Measurements from ENCODE around the gene ZBTB7A. TPM values are rescaled to one million over a fixed set of nuclear protein-coding genes. Genes with fewer than 3 reads are reported as not detected.

The ZBTB7A gene
- total RNA-seq, 1 donor: 42.7 TPM

- TF ChIP-seq CTCF (IDR thresholded peaks at IDR 0.05; ENCODE audit: extremely low read depth, low read depth, low read length): no peak
- no peaks in the 10 kb centered on the region for H3K9me3 ChIP-seq (ENCODE audit: low read depth, low read length)
- peaks cover 16% of the 10 kb centered on the region for H3K36me3 ChIP-seq (ENCODE audit: insufficient read depth, low read length)
- H3K4me3 ChIP-seq (ENCODE audit: insufficient read depth, low read length): peak overlapping the region; percentile 51
- H4K20me1 ChIP-seq (ENCODE audit: insufficient read depth, low read length): peaks cover 56% of the 10 kb centered on the region
- H3K27ac ChIP-seq (ENCODE audit: low read depth, low read length): peak overlapping the region; percentile 82
- DNase-seq (ENCODE audit: insufficient read length, low spot score, missing footprints): peak; percentile 97
- H3K79me2 ChIP-seq (ENCODE audit: insufficient read depth, low read length): peaks cover 91% of the 10 kb centered on the region
- H3K4me1 ChIP-seq (ENCODE audit: insufficient read depth, low read length): peaks cover 58% of the 10 kb centered on the region
- no peak overlapping the region for H2AFZ ChIP-seq (ENCODE audit: low read length)
- peak overlapping the region; percentile 58 for H3K4me2 ChIP-seq (ENCODE audit: insufficient read depth, low read length)
- H3K27me3 ChIP-seq (ENCODE audit: insufficient read depth, low read length): no peaks in the 10 kb centered on the region
Observed at GRCh38 chr19:4061178-4061682, 5.5 kb downstream of the ZBTB7A start.

GRCh38 chr19:4060621-4061177 is 6.0 kb downstream of the ZBTB7A start:
- H3K27ac ChIP-seq (ENCODE audit: low read depth, low read length): peak overlapping the region; percentile 82

GRCh38 chr19:4059891-4060620 is 6.6 kb downstream of the ZBTB7A start:
- peak; percentile 96 for DNase-seq (ENCODE audit: insufficient read length, low spot score, missing footprints)
- Histone ChIP-seq H3K4me2 (ENCODE audit: insufficient read depth, low read length) (peak overlapping the region; percentile 58), H2AFZ (ENCODE audit: low read length) (no peak overlapping the region), H3K4me1 (ENCODE audit: insufficient read depth, low read length) (peaks cover 58% of the 10 kb centered on the region), H4K20me1 (ENCODE audit: insufficient read depth, low read length) (peaks cover 64% of the 10 kb centered on the region), H3K27me3 (ENCODE audit: insufficient read depth, low read length) (no peaks in the 10 kb centered on the region), H3K4me3 (ENCODE audit: insufficient read depth, low read length) (peak overlapping the region; percentile 19), H3K9me3 (ENCODE audit: low read depth, low read length) (no peaks in the 10 kb centered on the region), H3K27ac (ENCODE audit: low read depth, low read length) (peak overlapping the region; percentile 82), H3K36me3 (ENCODE audit: insufficient read depth, low read length) (peaks cover 25% of the 10 kb centered on the region), H3K79me2 (ENCODE audit: insufficient read depth, low read length) (peaks cover 99% of the 10 kb centered on the region)
- TF ChIP-seq CTCF (IDR thresholded peaks at IDR 0.05; ENCODE audit: extremely low read depth, low read depth, low read length): no peak

More at GRCh38 chr19:4060621-4061177, 6.0 kb downstream of the ZBTB7A start:
- Histone ChIP-seq H4K20me1 (ENCODE audit: insufficient read depth, low read length) (peaks cover 61% of the 10 kb centered on the region), H3K36me3 (ENCODE audit: insufficient read depth, low read length) (peaks cover 22% of the 10 kb centered on the region), H3K4me3 (ENCODE audit: insufficient read depth, low read length) (peak overlapping the region; percentile 51), H3K4me1 (ENCODE audit: insufficient read depth, low read length) (peaks cover 58% of the 10 kb centered on the region), H2AFZ (ENCODE audit: low read length) (no peak overlapping the region), H3K79me2 (ENCODE audit: insufficient read depth, low read length) (peaks cover 94% of the 10 kb centered on the region), H3K4me2 (ENCODE audit: insufficient read depth, low read length) (peak overlapping the region; percentile 58), H3K27me3 (ENCODE audit: insufficient read depth, low read length) (no peaks in the 10 kb centered on the region), H3K9me3 (ENCODE audit: low read depth, low read length) (no peaks in the 10 kb centered on the region)
- TF ChIP-seq CTCF (IDR thresholded peaks at IDR 0.05; ENCODE audit: extremely low read depth, low read depth, low read length): no peak
- peak; percentile 87 for DNase-seq (ENCODE audit: insufficient read length, low spot score, missing footprints)

- Histone ChIP-seq H3K36me3 (ENCODE audit: insufficient read depth, low read length) (peaks cover 28% of the 10 kb centered on the region), H3K27me3 (ENCODE audit: insufficient read depth, low read length) (no peaks in the 10 kb centered on the region), H3K4me1 (ENCODE audit: insufficient read depth, low read length) (peaks cover 58% of the 10 kb centered on the region), H3K4me2 (ENCODE audit: insufficient read depth, low read length) (peak overlapping the region; percentile 58), H2AFZ (ENCODE audit: low read length) (no peak overlapping the region), H3K79me2 (ENCODE audit: insufficient read depth, low read length) (peaks cover 99% of the 10 kb centered on the region), H3K27ac (ENCODE audit: low read depth, low read length) (peak overlapping the region; percentile 82), H3K9me3 (ENCODE audit: low read depth, low read length) (no peaks in the 10 kb centered on the region), H3K4me3 (ENCODE audit: insufficient read depth, low read length) (peak overlapping the region; percentile 19), H4K20me1 (ENCODE audit: insufficient read depth, low read length) (peaks cover 67% of the 10 kb centered on the region)
- peak; percentile 88 for DNase-seq (ENCODE audit: insufficient read length, low spot score, missing footprints)
- no peak for TF ChIP-seq CTCF (IDR thresholded peaks at IDR 0.05; ENCODE audit: extremely low read depth, low read depth, low read length)
Observed at GRCh38 chr19:4059453-4059871, 7.2 kb downstream of the ZBTB7A start.
